Gastroesophageal sphincter (tissue), 3 donors: ENCODE data around the gene PPOX.

Experiments used
- CTCF ChIP-seq, 4 experiments: fragments of 200-600 bp in 2 of 4; fragments of 450-650 bp in 2 of 4; sonication (generic) in 1 of 4; IDR thresholded peaks; one replicate each; pipeline ENCODE4 v1.5.1; 2017 to 2019; ENCODE audit warnings: antibody characterized with exemption in 4 of 4, mild to moderate bottlenecking in 2 of 4, moderate library complexity in 2 of 4
- POLR2A ChIP-seq, 2 donors: fragments of 450-650 bp; IDR thresholded peaks; one replicate each; pipeline ENCODE4 v1.6.1; 2017; ENCODE audit warnings: antibody characterized with exemption in 2 of 2, mild to moderate bottlenecking in 2 of 2, moderate library complexity in 1 of 2
- POLR2AphosphoS5 ChIP-seq: sonication (generic); formaldehyde crosslinking; IDR thresholded peaks from one replicate; pipeline ENCODE4 v1.6.1; 2017; ENCODE audit warnings: antibody characterized with exemption

GRCh38 chr1:161187311-161187710 lies 21.1 kb downstream of the PPOX start:
- TF ChIP-seq CTCF (IDR thresholded peaks at IDR 0.05): no peak
- TF ChIP-seq POLR2AphosphoS5: no peak
- no peak for TF ChIP-seq POLR2A (IDR thresholded peaks at IDR 0.05)
